SU-DHL-6 (cell line): ENCODE data around the gene HSPA12A.

ENCODE experiments used
- H2AFZ ChIP-seq: fragments of 200-600 bp; sonication (generic); 2 replicates; pipeline ENCODE4 v1.6.1; 2014; ENCODE audit warnings: low read depth, mild to moderate bottlenecking, moderate library complexity, mixed read lengths, antibody characterized with exemption, low read length; ENCODE audit not compliant: severe bottlenecking
- H3F3A ChIP-seq: fragments of 200-600 bp; shearing (Covaris generic); 2 replicates; pipeline ENCODE4 v1.6.0; 2016; ENCODE audit warnings: antibody characterized with exemption, mild to moderate bottlenecking; ENCODE audit not compliant: insufficient read depth
- H3K27ac ChIP-seq: fragments of 200-600 bp; sonication (generic); 2 replicates; pipeline ENCODE4 v1.5.1; 2016; ENCODE audit warnings: low read depth, mild to moderate bottlenecking, low read length, moderate library complexity, mixed read lengths
- H3K27me3 ChIP-seq: fragments of 200-600 bp; sonication (generic), shearing (Covaris generic); 2 replicates; pipeline ENCODE4 v1.6.0; 2014; ENCODE audit warnings: mild to moderate bottlenecking, low read length
- H3K36me3 ChIP-seq: fragments of 200-600 bp; sonication (generic); 2 replicates; pipeline ENCODE4 v1.6.1; 2014; ENCODE audit warnings: mild to moderate bottlenecking, low read length, mixed read lengths
- H3K4me2 ChIP-seq: fragments of 300-600, 200-600 bp; shearing (Covaris generic), sonication (generic); 2 replicates; pipeline ENCODE4 v1.6.0; 2014; ENCODE audit warnings: low read length, low read depth, mild to moderate bottlenecking; ENCODE audit not compliant: poor library complexity, severe bottlenecking
- H3K4me3 ChIP-seq: fragments of 200-600 bp; sonication (generic); 2 replicates; pipeline ENCODE4 v1.5.1; 2014; ENCODE audit warnings: antibody characterized with exemption, low read length, mild to moderate bottlenecking, mixed read lengths; ENCODE audit not compliant: insufficient read depth, poor library complexity, severe bottlenecking
- H3K79me2 ChIP-seq: fragments of 200-600 bp; sonication (generic); 2 replicates; pipeline ENCODE4 v1.6.1; 2014; ENCODE audit warnings: mild to moderate bottlenecking, low read length, moderate library complexity; ENCODE audit not compliant: insufficient read depth
- H3K9ac ChIP-seq: fragments of 200-600 bp; sonication (generic); 2 replicates; pipeline ENCODE4 v1.7.0; 2014; ENCODE audit warnings: mild to moderate bottlenecking, low read length
- H3K9me2 ChIP-seq: fragments of 200-600 bp; sonication (generic); replicated peaks from 2 replicates; pipeline ENCODE4 v1.6.1; 2014; ENCODE audit warnings: low read length; ENCODE audit not compliant: insufficient read depth
- H3K9me3 ChIP-seq: fragments of 200-600 bp; sonication (generic); 2 replicates; pipeline ENCODE4 v1.6.1; 2014; ENCODE audit warnings: low read length, mixed read lengths; ENCODE audit not compliant: insufficient read depth
- H4K20me1 ChIP-seq: fragments of 200-600 bp; sonication (generic); 2 replicates; pipeline ENCODE4 v1.6.1; 2014; ENCODE audit warnings: low read depth, mild to moderate bottlenecking, antibody characterized with exemption, low read length, moderate library complexity, mixed read lengths
- CTCF ChIP-seq: fragments of 200-600 bp; sonication (generic); IDR thresholded peaks from one replicate; pipeline ENCODE4 v1.5.1; 2017; ENCODE audit warnings: antibody characterized with exemption, mild to moderate bottlenecking, low read length, moderate library complexity; ENCODE audit not compliant: insufficient read depth, poor library complexity, severe bottlenecking
- EZH2phosphoT487 ChIP-seq: fragments of 200-600 bp; sonication (generic), shearing (Covaris generic); conservative IDR thresholded peaks from 2 replicates; pipeline ENCODE4 v1.6.1; 2018; ENCODE audit warnings: mild to moderate bottlenecking, antibody characterized with exemption, low read length, moderate library complexity, mixed read lengths

Gene HSPA12A

GRCh38 chr10:116744885-116745284, 2.5 kb upstream of the HSPA12A start:
- Histone ChIP-seq H3F3A (no peaks in the 10 kb centered on the region), H4K20me1 (no peaks in the 10 kb centered on the region), H3K9me2 (no peaks in the 10 kb centered on the region), H3K36me3 (no peaks in the 10 kb centered on the region), H3K79me2 (no peaks in the 10 kb centered on the region), H3K27me3 (no peaks in the 10 kb centered on the region), H3K9ac (no peak overlapping the region), H3K9me3 (no peaks in the 10 kb centered on the region), H3K4me3 (no peak overlapping the region), H3K27ac (no peak overlapping the region), H3K4me2 (no peak overlapping the region), H2AFZ (no peak overlapping the region)
- TF ChIP-seq EZH2phosphoT487 (no peak), CTCF (no peak)

GRCh38 chr10:116744163-116744753, 1.9 kb upstream of the HSPA12A start:
- Histone ChIP-seq H3K9me3 (no peaks in the 10 kb centered on the region), H3K9ac (no peak overlapping the region), H4K20me1 (no peaks in the 10 kb centered on the region), H2AFZ (no peak overlapping the region), H3K4me2 (no peak overlapping the region), H3K27me3 (no peaks in the 10 kb centered on the region), H3K9me2 (no peaks in the 10 kb centered on the region), H3K27ac (no peak overlapping the region), H3K36me3 (no peaks in the 10 kb centered on the region), H3K4me3 (no peak overlapping the region), H3K79me2 (no peaks in the 10 kb centered on the region), H3F3A (no peaks in the 10 kb centered on the region)
- no peak for TF ChIP-seq CTCF

GRCh38 chr10:116743266-116744064, 1.1 kb upstream of the HSPA12A start:
- Histone ChIP-seq H3K9ac (no peak overlapping the region), H3K79me2 (no peaks in the 10 kb centered on the region), H2AFZ (no peak overlapping the region), H3K4me3 (no peak overlapping the region), H3K27ac (no peak overlapping the region), H3F3A (no peaks in the 10 kb centered on the region), H3K36me3 (no peaks in the 10 kb centered on the region), H3K9me2 (no peaks in the 10 kb centered on the region), H3K9me3 (no peaks in the 10 kb centered on the region), H3K4me2 (no peak overlapping the region), H4K20me1 (no peaks in the 10 kb centered on the region), H3K27me3 (no peaks in the 10 kb centered on the region)
- TF ChIP-seq EZH2phosphoT487 (no peak), CTCF (no peak)
